Sigmoid colon (tissue), 4 donors: ENCODE data around the gene PCSK5.

ENCODE experiments used
- CTCF ChIP-seq, 4 experiments: fragments of 450-650 bp in 3 of 4; fragments of 200-600 bp in 1 of 4; IDR thresholded peaks; one replicate each; pipeline ENCODE4 v1.5.1; 2016 to 2019; ENCODE audit warnings: antibody characterized with exemption in 4 of 4, mild to moderate bottlenecking in 3 of 4, moderate library complexity in 2 of 4
- EP300 ChIP-seq, 4 donors: sonication (generic); formaldehyde crosslinking; IDR thresholded peaks; one replicate each; pipeline ENCODE4 v1.6.1; 2017; ENCODE audit warnings: antibody characterized with exemption in 4 of 4

GRCh38 chr9:76090909-76091308, 200.4 kb downstream of the PCSK5 start:
- TF ChIP-seq EP300 (IDR thresholded peaks at IDR 0.05) (no peak), CTCF (IDR thresholded peaks at IDR 0.05) (no peak)
